ENCODE results near the gene ATOH1. TPM values are rescaled to one million over a fixed set of nuclear protein-coding genes. Genes with fewer than 3 reads are reported as not detected.

The ATOH1 gene
- total RNA-seq, 1 experiment from 2014 or later = not detected

- H3K27ac ChIP-seq (ENCODE audit: low read length) = no peak overlapping the region
- intact Hi-C loops (cut with micrococcal nuclease; ENCODE audit: unreplicated experiment) (no loop called here), in situ Hi-C loops (cut with HindIII; ENCODE audit: low pct_unique_long_range_greater_than_20kb, low sequenced_read_pairs) (no loop called here)
- no peak for ATAC-seq
- DNase-seq (ENCODE audit: low read depth, low spot score) = no peak
- TF ChIP-seq SIN3A (IDR thresholded peaks at IDR 0.05; ENCODE audit: borderline replicate concordance, insufficient read depth, low read depth, low read length) = no peak
- H3K9me3 ChIP-seq (ENCODE audit: control insufficient read depth, insufficient read depth, low read depth, low read length) = no peaks in the 10 kb centered on the region
- H3K36me3 ChIP-seq (ENCODE audit: control insufficient read depth, insufficient read depth, low read length) = no peaks in the 10 kb centered on the region
- BruUV-seq (replicated peaks) = no TSS peak
- no peak overlapping the region for H3K4me3 ChIP-seq (ENCODE audit: low read depth in 2 of 2, low read length in 2 of 2)
- no peaks in the 10 kb centered on the region for H3K4me1 ChIP-seq (ENCODE audit: control insufficient read depth, insufficient read depth, low read length)
- ChIA-PET POLR2A (no interaction called here), CTCF (no interaction called here)
- H3K27me3 ChIP-seq (ENCODE audit: control insufficient read depth, insufficient read depth, low read length) = no peaks in the 10 kb centered on the region
Measured at GRCh38 chr4:93786149-93786548, 42.4 kb upstream of the ATOH1 start.

DNA sequence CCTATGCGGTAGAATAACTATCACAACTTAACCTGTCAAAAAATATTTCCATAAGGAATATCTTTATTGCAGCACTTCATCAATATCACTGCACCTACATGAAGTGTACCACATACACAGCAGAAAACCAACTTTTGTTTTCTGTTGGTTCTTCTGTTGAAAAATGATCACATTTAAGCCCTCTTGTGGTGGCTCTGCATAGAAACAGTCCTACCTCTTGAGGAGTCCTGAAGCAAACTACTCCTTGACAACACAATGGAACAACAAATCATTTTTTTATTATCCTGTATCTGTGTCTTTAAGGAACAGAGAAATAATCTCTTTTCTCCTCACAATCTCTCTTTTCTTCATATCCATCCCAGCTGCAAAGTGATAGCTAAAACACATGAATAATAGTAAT is 39.8 kb upstream of the ATOH1 start:
- no peaks in the 10 kb centered on the region for H3K27me3 ChIP-seq (ENCODE audit: control insufficient read depth, insufficient read depth, low read length)
- no peaks in the 10 kb centered on the region for H3K36me3 ChIP-seq (ENCODE audit: control insufficient read depth, insufficient read depth, low read length)
- TF ChIP-seq TCF7L2 (IDR thresholded peaks at IDR 0.05; ENCODE audit: low read depth, low read length) (no peak), SIN3A (IDR thresholded peaks at IDR 0.05; ENCODE audit: borderline replicate concordance, insufficient read depth, low read depth, low read length) (no peak), REST (IDR thresholded peaks at IDR 0.05; ENCODE audit: insufficient read depth in 1 of 2, low read depth in 2 of 2, low read length in 1 of 2) (no peak)
- TF ChIP-seq, protein P1, sequence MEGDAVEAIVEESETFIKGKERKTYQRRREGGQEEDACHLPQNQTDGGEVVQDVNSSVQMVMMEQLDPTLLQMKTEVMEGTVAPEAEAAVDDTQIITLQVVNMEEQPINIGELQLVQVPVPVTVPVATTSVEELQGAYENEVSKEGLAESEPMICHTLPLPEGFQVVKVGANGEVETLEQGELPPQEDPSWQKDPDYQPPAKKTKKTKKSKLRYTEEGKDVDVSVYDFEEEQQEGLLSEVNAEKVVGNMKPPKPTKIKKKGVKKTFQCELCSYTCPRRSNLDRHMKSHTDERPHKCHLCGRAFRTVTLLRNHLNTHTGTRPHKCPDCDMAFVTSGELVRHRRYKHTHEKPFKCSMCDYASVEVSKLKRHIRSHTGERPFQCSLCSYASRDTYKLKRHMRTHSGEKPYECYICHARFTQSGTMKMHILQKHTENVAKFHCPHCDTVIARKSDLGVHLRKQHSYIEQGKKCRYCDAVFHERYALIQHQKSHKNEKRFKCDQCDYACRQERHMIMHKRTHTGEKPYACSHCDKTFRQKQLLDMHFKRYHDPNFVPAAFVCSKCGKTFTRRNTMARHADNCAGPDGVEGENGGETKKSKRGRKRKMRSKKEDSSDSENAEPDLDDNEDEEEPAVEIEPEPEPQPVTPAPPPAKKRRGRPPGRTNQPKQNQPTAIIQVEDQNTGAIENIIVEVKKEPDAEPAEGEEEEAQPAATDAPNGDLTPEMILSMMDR (IDR thresholded peaks at IDR 0.05) = peak; percentile 40; the same call in 1 of the 2 replicates
- BruUV-seq (replicated peaks) = no TSS peak
- no peaks in the 10 kb centered on the region for H3K9me3 ChIP-seq (ENCODE audit: control insufficient read depth, insufficient read depth, low read depth, low read length)
- no peak for DNase-seq (ENCODE audit: low read depth, low spot score)
- intact Hi-C loops (cut with micrococcal nuclease; ENCODE audit: unreplicated experiment) (no loop called here), in situ Hi-C loops (cut with HindIII; ENCODE audit: low pct_unique_long_range_greater_than_20kb, low sequenced_read_pairs) (no loop called here)
- H3K4me1 ChIP-seq (ENCODE audit: control insufficient read depth, insufficient read depth, low read length) = no peaks in the 10 kb centered on the region
- no peak for ATAC-seq
- H3K27ac ChIP-seq (ENCODE audit: low read length) = no peak overlapping the region
- H3K4me3 ChIP-seq (ENCODE audit: low read depth in 2 of 2, low read length in 2 of 2) = no peak overlapping the region
- ChIA-PET POLR2A (no interaction called here), CTCF (no interaction called here)

DNA sequence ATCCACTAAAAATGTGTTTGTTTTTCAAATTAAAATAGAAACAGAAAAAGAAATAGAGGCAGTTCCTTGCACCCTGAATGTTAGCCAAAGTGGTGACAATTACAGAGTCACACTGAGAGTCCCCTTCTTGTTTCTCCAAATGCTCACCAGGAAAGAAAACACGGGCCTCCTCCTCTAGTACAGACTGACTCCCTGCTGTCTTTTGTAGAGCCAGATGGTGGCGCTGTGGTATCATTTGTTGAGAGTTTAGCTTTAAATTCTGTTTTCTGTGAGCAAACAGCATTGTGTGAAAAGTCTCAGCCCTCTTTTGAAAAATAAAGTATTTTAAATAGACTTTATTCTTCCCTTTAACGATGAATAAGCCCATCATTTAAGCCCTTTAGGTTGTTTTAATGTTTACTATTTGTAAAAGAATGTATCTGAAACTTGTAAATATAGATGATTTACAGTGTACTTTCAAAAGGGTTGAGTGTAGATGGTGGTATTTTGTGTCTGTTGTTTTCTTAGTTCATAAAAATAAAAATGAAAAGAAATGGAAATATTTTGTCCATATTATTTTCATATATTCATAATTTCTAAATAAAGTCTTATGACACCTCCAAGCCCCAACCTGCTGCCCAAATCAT is 36.9 kb upstream of the ATOH1 start:
- BruUV-seq (replicated peaks) = no TSS peak
- no peaks in the 10 kb centered on the region for H3K9me3 ChIP-seq (ENCODE audit: control insufficient read depth, insufficient read depth, low read depth, low read length)
- H3K4me1 ChIP-seq (ENCODE audit: control insufficient read depth, insufficient read depth, low read length) = no peaks in the 10 kb centered on the region
- no peaks in the 10 kb centered on the region for H3K27me3 ChIP-seq (ENCODE audit: control insufficient read depth, insufficient read depth, low read length)
- intact Hi-C loops (cut with micrococcal nuclease; ENCODE audit: unreplicated experiment) = loop anchor here (2.0 to 5.0 kb wide), 3 partner anchors 335 to 596 kb away; no protein-coding TSS in a partner anchor
- no peak overlapping the region for H3K4me3 ChIP-seq (ENCODE audit: low read depth in 2 of 2, low read length in 2 of 2)
- H3K27ac ChIP-seq (ENCODE audit: low read length) = no peak overlapping the region
- POLR2A ChIA-PET = no interaction called here
- no peak for TF ChIP-seq POLR2AphosphoS5 (IDR thresholded peaks at IDR 0.05; ENCODE audit: low read depth, low read length)
- TF ChIP-seq, protein P1 (IDR thresholded peaks at IDR 0.05) = peak; percentile 79
- H3K36me3 ChIP-seq (ENCODE audit: control insufficient read depth, insufficient read depth, low read length) = no peaks in the 10 kb centered on the region
- in situ Hi-C loops (cut with HindIII; ENCODE audit: low pct_unique_long_range_greater_than_20kb, low sequenced_read_pairs) = no loop called here
- ATAC-seq (peak; percentile 68; the same call in 1 of the 2 replicates), DNase-seq (ENCODE audit: low read depth, low spot score) (peak; percentile 20)
- CTCF ChIA-PET = no interaction called here
